HepG2 (cell line): ENCODE measurements around the gene KLF13. TPM values are rescaled to one million over a fixed set of nuclear protein-coding genes. Genes with fewer than 3 reads are reported as not detected.

Source experiments
- ARID4A ChIP-seq: sonication (generic); formaldehyde crosslinking; IDR thresholded peaks from 2 replicates; pipeline ENCODE4 v1.5.0; 2020; ENCODE audit warnings: mild to moderate bottlenecking, missing genetic modification reagents, borderline replicate concordance
- ARID5B ChIP-seq: IDR thresholded peaks from 2 replicates; pipeline ENCODE4 v1.4.0; 2020; ENCODE audit warnings: mild to moderate bottlenecking, missing genetic modification reagents
- BCL6 ChIP-seq: IDR thresholded peaks from 2 replicates; pipeline ENCODE4 v1.6.1; 2016; ENCODE audit warnings: missing genetic modification reagents, missing compliant biosample characterization
- CENPBD1 ChIP-seq: sonication (generic); formaldehyde crosslinking; IDR thresholded peaks from 2 replicates; pipeline ENCODE4 v1.8.0; 2022; ENCODE audit warnings: missing genetic modification reagents, low read depth, mild to moderate bottlenecking, borderline replicate concordance
- GATAD2A ChIP-seq: IDR thresholded peaks from 2 replicates; pipeline ENCODE4 v1.6.1; 2016
- HNF4G ChIP-seq, 2 experiments: sonication (generic) in 1 of 2; formaldehyde crosslinking in 1 of 2; IDR thresholded peaks; 2 replicates each; pipeline versions ENCODE4 v1.4.0 to v1.6.1; 2011 to 2020; ENCODE audit warnings: borderline replicate concordance in 2 of 2, low read depth in 2 of 2, mild to moderate bottlenecking in 2 of 2, low read length in 1 of 2, missing genetic modification reagents in 1 of 2, moderate library complexity in 1 of 2
- MTA1 ChIP-seq: sonication (generic); formaldehyde crosslinking; IDR thresholded peaks from 2 replicates; pipeline ENCODE4 v1.4.0; 2020; ENCODE audit warnings: missing genetic modification reagents, mild to moderate bottlenecking, borderline replicate concordance
- NR3C1 ChIP-seq: sonication (generic); formaldehyde crosslinking; IDR thresholded peaks from 2 replicates; pipeline ENCODE4 v1.4.0; 2020; ENCODE audit warnings: missing genetic modification reagents
- ONECUT2 ChIP-seq: sonication (generic); formaldehyde crosslinking; IDR thresholded peaks from 2 replicates; pipeline ENCODE4 v1.4.0; 2020; ENCODE audit warnings: missing genetic modification reagents
- SOX5 ChIP-seq: IDR thresholded peaks from 2 replicates; pipeline ENCODE4 v1.6.1; 2016; ENCODE audit warnings: borderline replicate concordance
- ZBED4 ChIP-seq: sonication (generic); formaldehyde crosslinking; IDR thresholded peaks from 2 replicates; pipeline ENCODE4 v1.4.0; 2020; ENCODE audit warnings: missing genetic modification reagents, borderline replicate concordance
- ZMYM3 ChIP-seq: sonication (generic); formaldehyde crosslinking; IDR thresholded peaks from 2 replicates; pipeline ENCODE4 v1.5.1; 2020; ENCODE audit warnings: mild to moderate bottlenecking, missing genetic modification reagents
- ZNF292 ChIP-seq: sonication (generic); formaldehyde crosslinking; IDR thresholded peaks from 2 replicates; pipeline ENCODE4 v1.8.1; 2022; ENCODE audit warnings: mild to moderate bottlenecking, low read depth, missing genetic modification reagents, borderline replicate concordance
- ZNF317 ChIP-seq: sonication (generic); formaldehyde crosslinking; IDR thresholded peaks from 2 replicates; pipeline ENCODE4 v1.5.0; 2020; ENCODE audit warnings: mild to moderate bottlenecking, missing genetic modification reagents
- ZNF556 ChIP-seq: sonication (generic); formaldehyde crosslinking; IDR thresholded peaks from 2 replicates; pipeline ENCODE4 v1.4.0; 2020; ENCODE audit warnings: mild to moderate bottlenecking, missing genetic modification reagents, borderline replicate concordance
- ZZZ3 ChIP-seq: sonication (generic); formaldehyde crosslinking; IDR thresholded peaks from 2 replicates; pipeline ENCODE4 v1.4.0; 2020; ENCODE audit warnings: missing genetic modification reagents, mild to moderate bottlenecking, borderline replicate concordance
- polyA plus RNA-seq, 8 experiments: library from polyadenylated mRNA; depleted of rRNA in 3 of 8; stranded (reverse) in 7 of 8; unstranded in 1 of 8; fragments of >200 nt; fragmentation: Illumina TruSeq in 4 of 8; extraction: Trizol in 4 of 8; gene quantifications; 2 replicates each; pipeline versions ENCODE4 v1.2.1 to v1.2.3, GENCODE V29; 2011 to 2016; ENCODE audit warnings: low read depth in 4 of 8, missing spikeins in 1 of 8, mixed read lengths in 1 of 8; ENCODE audit not compliant: insufficient read depth in 1 of 8
- total RNA-seq, 5 experiments: library from RNA; depleted of rRNA; stranded (reverse); fragments of >200 nt; fragmentation: Illumina TruSeq; extraction: Trizol; gene quantifications; 2 replicates each; pipeline ENCODE4 v1.2.3, GENCODE V29; 2016; ENCODE audit warnings: low read depth in 1 of 5

The KLF13 gene
- total and polyA plus RNA-seq, 2 of the 13 experiments (the other 11 are each of a cell fraction or from before 2014, with no cell fraction given), result 16.8 to 25.1 TPM

GRCh38 chr15:31383139-31383538 lies 56.5 kb downstream of the KLF13 start (continued):
- TF ChIP-seq ZBED4 (CRISPR knock-in tag) (peak; percentile 61; the same call in 1 of the 2 replicates), HNF4G (IDR thresholded peaks at IDR 0.05; ENCODE audit: borderline replicate concordance, low read depth, low read length) (peak; percentile 84), HNF4G (CRISPR knock-in tag; IDR thresholded peaks at IDR 0.05; ENCODE audit: borderline replicate concordance, low read depth) (0 out of 2 replicates have a peak, but pooled peaks have one; percentile 44), GATAD2A (0 out of 2 replicates have a peak, but pooled peaks have one; percentile 39), ARID5B (peak; percentile 42), ZNF556 (CRISPR knock-in tag) (peak; percentile 30; the same call in 1 of the 2 replicates), BCL6 (0 out of 2 replicates have a peak, but pooled peaks have one; percentile 15), ZNF317 (CRISPR knock-in tag) (peak; percentile 97), CENPBD1 (no peak), ZZZ3 (CRISPR knock-in tag) (no peak), ZNF292 (CRISPR knock-in tag) (peak; percentile 21; the same call in 1 of the 2 replicates), ZMYM3 (CRISPR knock-in tag) (0 out of 2 replicates have a peak, but pooled peaks have one; percentile 22), ARID4A (CRISPR knock-in tag) (peak; percentile 18; the same call in 1 of the 2 replicates), ONECUT2 (peak; percentile 64; the same call in 1 of the 2 replicates), SOX5 (0 out of 2 replicates have a peak, but pooled peaks have one; percentile 29), MTA1 (peak; percentile 38; the same call in 1 of the 2 replicates), NR3C1 (CRISPR knock-in tag) (no peak)
